ENCODE results near the gene TBXT.
A peak's percentile ranks its signal among the peaks of the same experiment; 100 is the strongest.
"Not testable (repeated sequence)": the region's sequence is repeated elsewhere in the genome, so short reads cannot be mapped to it uniquely, and the experiment has no call there.

Gene TBXT

GRCh38 chr6:166194914-166195859 is 27.5 kb upstream of the TBXT start:
- no peaks in the 10 kb centered on the region for H3K9me3 Mint-ChIP-seq
- no peak for DNase-seq
- peaks cover 4% of the 10 kb centered on the region for H3K27me3 Mint-ChIP-seq (ENCODE audit: low read depth, poor library complexity)
- no peak overlapping the region for H3K27ac Mint-ChIP-seq
- peaks cover 29% of the 10 kb centered on the region for H3K4me1 Mint-ChIP-seq
- H3K36me3 Mint-ChIP-seq (ENCODE audit: low read depth): no peaks in the 10 kb centered on the region
- no peak overlapping the region for H3K4me3 Mint-ChIP-seq
- TF ChIP-seq CTCF (IDR thresholded peaks at IDR 0.05): no peak

GRCh38 chr6:166192557-166192956 is 24.9 kb upstream of the TBXT start:
- TF ChIP-seq CTCF (IDR thresholded peaks at IDR 0.05): no peak

GRCh38 chr6:166192136-166192535 is 24.5 kb upstream of the TBXT start:
- Mint-ChIP-seq H3K4me1 (peaks cover 30% of the 10 kb centered on the region), H3K4me3 (no peak overlapping the region), H3K27ac (peak overlapping the region; percentile 68), H3K36me3 (ENCODE audit: low read depth) (no peaks in the 10 kb centered on the region), H3K9me3 (peaks cover 11% of the 10 kb centered on the region), H3K27me3 (ENCODE audit: low read depth, poor library complexity) (peaks cover 7% of the 10 kb centered on the region)
- DNase-seq: no peak
- TF ChIP-seq CTCF (IDR thresholded peaks at IDR 0.05): no peak

More at GRCh38 chr6:166192557-166192956, 24.9 kb upstream of the TBXT start:
- Mint-ChIP-seq H3K27ac (peak overlapping the region; percentile 68), H3K4me3 (no peak overlapping the region), H3K4me1 (peaks cover 30% of the 10 kb centered on the region), H3K27me3 (ENCODE audit: low read depth, poor library complexity) (peaks cover 7% of the 10 kb centered on the region), H3K36me3 (ENCODE audit: low read depth) (no peaks in the 10 kb centered on the region), H3K9me3 (peaks cover 8% of the 10 kb centered on the region)
- no peak for DNase-seq

GRCh38 chr6:166179704-166180103 is 12.1 kb upstream of the TBXT start:
- Mint-ChIP-seq H3K4me1 (no peaks in the 10 kb centered on the region), H3K27me3 (ENCODE audit: low read depth, poor library complexity) (no peaks in the 10 kb centered on the region), H3K9me3 (peaks cover 8% of the 10 kb centered on the region), H3K27ac (no peak overlapping the region), H3K4me3 (no peak overlapping the region), H3K36me3 (ENCODE audit: low read depth) (no peaks in the 10 kb centered on the region)
- no peak for DNase-seq
- no peak for TF ChIP-seq CTCF (IDR thresholded peaks at IDR 0.05)

- TF ChIP-seq CTCF (IDR thresholded peaks at IDR 0.05): no peak
- no peak overlapping the region for H3K4me3 Mint-ChIP-seq
- no peaks in the 10 kb centered on the region for H3K36me3 Mint-ChIP-seq (ENCODE audit: low read depth)
- H3K4me1 Mint-ChIP-seq: no peaks in the 10 kb centered on the region
- no peaks in the 10 kb centered on the region for H3K27me3 Mint-ChIP-seq (ENCODE audit: low read depth, poor library complexity)
- no peak overlapping the region for H3K27ac Mint-ChIP-seq
- no peaks in the 10 kb centered on the region for H3K9me3 Mint-ChIP-seq
- no peak for DNase-seq
Observed at GRCh38 chr6:166176106-166176505, 8.5 kb upstream of the TBXT start.

- not testable (repeated sequence) for H3K36me3 Mint-ChIP-seq (ENCODE audit: low read depth); H3K27me3 Mint-ChIP-seq (ENCODE audit: low read depth, poor library complexity); H3K4me1 Mint-ChIP-seq
Observed at GRCh38 chr6:166175093-166175492, 7.4 kb upstream of the TBXT start.

More at GRCh38 chr6:166175093-166175492, 7.4 kb upstream of the TBXT start:
- not testable (repeated sequence) for H3K9me3 Mint-ChIP-seq, H3K27ac Mint-ChIP-seq, H3K4me3 Mint-ChIP-seq, DNase-seq

All from nephron progenitor cell (in vitro differentiated cells).